Measurements from ENCODE around the gene M1AP. TPM values are rescaled to one million over a fixed set of nuclear protein-coding genes. Genes with fewer than 3 reads are reported as not detected.

The M1AP gene
- total RNA-seq, 1 donor from 2014 or later: 0.77 TPM

- Mint-ChIP-seq H3K27ac (ENCODE audit: unreplicated experiment) (no peak overlapping the region), H3K9me3 (peaks cover 3% of the 10 kb centered on the region), H3K27me3 (ENCODE audit: low read depth) (peaks cover 95% of the 10 kb centered on the region), H3K36me3 (ENCODE audit: low read depth) (peaks cover 9% of the 10 kb centered on the region), H3K4me1 (peaks cover 12% of the 10 kb centered on the region), H3K4me3 (peak overlapping the region; percentile 35)
- DNase-seq (ENCODE audit: low read depth, low spot score): no peak
- no peak for TF ChIP-seq CTCF (conservative IDR thresholded peaks at IDR 0.05)
Measured at GRCh38 chr2:74512744-74513604, 135.2 kb downstream of the M1AP start.

- DNase-seq (ENCODE audit: low read depth, low spot score): no peak
- Mint-ChIP-seq H3K36me3 (ENCODE audit: low read depth) (peaks cover 8% of the 10 kb centered on the region), H3K9me3 (peaks cover 3% of the 10 kb centered on the region), H3K4me3 (peak overlapping the region; percentile 41), H3K27me3 (ENCODE audit: low read depth) (peaks cover 92% of the 10 kb centered on the region), H3K27ac (ENCODE audit: unreplicated experiment) (no peak overlapping the region), H3K4me1 (peaks cover 26% of the 10 kb centered on the region)
- no peak for TF ChIP-seq CTCF (conservative IDR thresholded peaks at IDR 0.05)
Measured at GRCh38 chr2:74511104-74511989, 136.8 kb downstream of the M1AP start.

GRCh38 chr2:74510272-74510671 lies 137.9 kb downstream of the M1AP start:
- Mint-ChIP-seq H3K27ac (ENCODE audit: unreplicated experiment) (no peak overlapping the region), H3K4me3 (peak overlapping the region; percentile 44), H3K27me3 (ENCODE audit: low read depth) (peaks cover 86% of the 10 kb centered on the region), H3K36me3 (ENCODE audit: low read depth) (peaks cover 10% of the 10 kb centered on the region), H3K4me1 (peaks cover 26% of the 10 kb centered on the region), H3K9me3 (peaks cover 3% of the 10 kb centered on the region)
- DNase-seq (ENCODE audit: low read depth, low spot score): no peak
- TF ChIP-seq CTCF (conservative IDR thresholded peaks at IDR 0.05): no peak

GRCh38 chr2:74507926-74508520 lies 140.1 kb downstream of the M1AP start:
- peak overlapping the region; percentile 99 for H3K4me3 Mint-ChIP-seq

More at GRCh38 chr2:74507926-74508520, 140.1 kb downstream of the M1AP start:
- peaks cover 91% of the 10 kb centered on the region for H3K27me3 Mint-ChIP-seq (ENCODE audit: low read depth)
- peaks cover 30% of the 10 kb centered on the region for H3K4me1 Mint-ChIP-seq
- no peak for TF ChIP-seq CTCF (conservative IDR thresholded peaks at IDR 0.05)
- H3K27ac Mint-ChIP-seq (ENCODE audit: unreplicated experiment): peak overlapping the region; percentile 100
- DNase-seq (ENCODE audit: low read depth, low spot score): no peak
- peaks cover 3% of the 10 kb centered on the region for H3K9me3 Mint-ChIP-seq
- H3K36me3 Mint-ChIP-seq (ENCODE audit: low read depth): peaks cover 21% of the 10 kb centered on the region

Other genes with a start within 250 kb of the M1AP start
- gene C2orf81, start 226.7 kb downstream of the M1AP start, total RNA-seq: 7.3 and 7.9 TPM in 2 replicates
- gene WDR54, start 226.6 kb downstream of the M1AP start, total RNA-seq: 56.9 and 57.8 TPM in 2 replicates
- 61.2 and 62.0 TPM in 2 replicates for gene RTKN, start 206.4 kb downstream of the M1AP start, total RNA-seq
- gene INO80B, start 193.2 kb downstream of the M1AP start, total RNA-seq: 31.3 and 33.1 TPM in 2 replicates
- gene WBP1, start 189.9 kb downstream of the M1AP start, total RNA-seq: 86.7 and 89.7 TPM in 2 replicates
- gene MOGS, start 182.9 kb downstream of the M1AP start, total RNA-seq: 53.7 and 56.1 TPM in 2 replicates
- gene MRPL53, start 175.7 kb downstream of the M1AP start, total RNA-seq: 72.4 and 74.6 TPM in 2 replicates
- 34.7 and 35.0 TPM in 2 replicates for gene CCDC142, start 165.3 kb downstream of the M1AP start, total RNA-seq
- 29.6 and 31.6 TPM in 2 replicates for gene TTC31, start 165.2 kb downstream of the M1AP start, total RNA-seq
- gene LBX2, start 148.7 kb downstream of the M1AP start, total RNA-seq: 0.28 TPM in 1 of 2 replicates, not detected in the other
- gene PCGF1, start 140.6 kb downstream of the M1AP start, total RNA-seq: 25.4 and 30.0 TPM in 2 replicates
- not detected in 2 replicates for gene TLX2, start 133.9 kb downstream of the M1AP start, total RNA-seq
- gene DQX1, start 122.1 kb downstream of the M1AP start, total RNA-seq: 0.49 and 0.77 TPM in 2 replicates
- 110 and 113 TPM in 2 replicates for gene AUP1, start 118.6 kb downstream of the M1AP start, total RNA-seq
- gene HTRA2, start 118.4 kb downstream of the M1AP start, total RNA-seq: 44.7 and 45.4 TPM in 2 replicates
- gene LOXL3, start 94.4 kb downstream of the M1AP start, total RNA-seq: 28.3 and 30.2 TPM in 2 replicates
- gene DOK1, start 93.6 kb downstream of the M1AP start, total RNA-seq: 22.4 TPM in 2 replicates
- gene SEMA4F, start 5.9 kb upstream of the M1AP start, total RNA-seq: 11.0 and 12.4 TPM in 2 replicates
- 40.1 and 43.3 TPM in 2 replicates for gene HK2, start 185.8 kb upstream of the M1AP start, total RNA-seq

All from neural crest cell (in vitro differentiated cells).